Measurements from ENCODE around the gene HOXA5. TPM values are rescaled to one million over a fixed set of nuclear protein-coding genes. Genes with fewer than 3 reads are reported as not detected.
A peak's percentile ranks its signal among the peaks of the same experiment; 100 is the strongest.

The HOXA5 gene
- total RNA-seq, 1 experiment from 2014 or later: not detected

DNA sequence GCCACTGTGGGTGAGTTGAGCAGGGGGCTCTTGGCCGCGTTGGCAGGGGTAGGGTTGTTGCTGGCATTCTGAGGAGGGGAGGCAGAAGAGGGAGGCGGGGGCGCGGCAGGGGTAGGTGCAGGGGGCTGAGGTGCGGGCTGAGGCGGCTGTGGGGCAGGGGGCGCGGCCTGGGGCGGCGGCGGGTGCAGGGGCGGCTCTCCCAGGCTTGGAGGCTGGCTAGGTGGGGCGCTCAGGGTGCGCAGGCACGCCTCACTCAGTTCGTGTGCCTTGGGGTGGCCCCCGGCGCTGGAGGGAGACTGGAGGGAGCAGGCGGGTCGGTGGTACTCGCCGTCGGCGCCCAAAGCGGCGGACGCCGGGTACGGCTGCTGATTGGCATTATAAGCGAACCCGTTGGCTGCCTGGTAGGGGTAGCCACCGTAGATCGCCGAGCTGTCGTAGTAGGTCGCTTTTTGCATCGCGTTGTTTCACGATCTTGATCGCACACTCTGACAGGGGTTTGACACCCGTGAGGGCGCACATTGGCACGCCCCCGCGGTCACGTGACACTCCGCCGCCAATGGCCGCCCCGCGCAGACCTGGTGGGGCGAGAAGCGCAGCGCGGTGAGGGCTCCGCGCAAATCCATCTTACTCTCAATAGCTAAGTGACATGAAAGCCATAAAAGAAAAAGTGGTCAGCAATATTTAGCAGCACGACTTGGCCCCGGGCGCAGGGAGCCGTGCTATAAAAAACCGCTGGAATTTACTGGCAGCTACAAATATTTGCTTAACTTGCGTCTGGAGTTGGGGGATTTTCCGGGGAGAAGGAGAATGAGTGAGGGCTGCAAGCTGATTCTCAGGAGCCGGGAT lies 33.1 kb downstream of the HOXA5 start:
- Histone ChIP-seq H3K79me1 (ENCODE audit: insufficient read depth, low read depth, low read length, poor library complexity, severe bottlenecking) (no peaks in the 10 kb centered on the region), H3K23ac (ENCODE audit: insufficient read length, low read depth, low read length) (no peak overlapping the region), H3K56ac (ENCODE audit: insufficient read length, low read depth, low read length) (no peak overlapping the region), H3K79me2 (ENCODE audit: insufficient read depth, low read length) (no peaks in the 10 kb centered on the region), H2BK20ac (ENCODE audit: low read depth, low read length, poor library complexity, severe bottlenecking) (no peak overlapping the region), H3K27ac (ENCODE audit: insufficient read length, low read depth, low read length) (no peak overlapping the region), H3K4ac (ENCODE audit: low read depth, low read length) (no peak overlapping the region), H2AK5ac (ENCODE audit: insufficient read length, low read length) (no peak overlapping the region), H4K8ac (replicated peaks; ENCODE audit: insufficient read length, low read depth, low read length) (no peak overlapping the region), H3K18ac (ENCODE audit: insufficient read length, low read depth, low read length) (no peak overlapping the region), H4K91ac (ENCODE audit: insufficient read length, low read depth, low read length) (no peak overlapping the region), H3K9me3 (ENCODE audit: control insufficient read depth, low read depth, low read length) (no peaks in the 10 kb centered on the region), H3K14ac (ENCODE audit: insufficient read depth, low read length) (no peak overlapping the region), H3T11ph (ENCODE audit: low read length) (no peak overlapping the region), H3K4me1 (ENCODE audit: insufficient read depth, low read length) (no peaks in the 10 kb centered on the region), H2BK12ac (ENCODE audit: insufficient read length, low read depth, low read length) (no peak overlapping the region), H3K9ac (ENCODE audit: extremely low read depth, insufficient read length, low read length) (no peak overlapping the region), H3K23me2 (ENCODE audit: insufficient read length, low read depth, low read length, poor library complexity, severe bottlenecking) (peaks cover 3% of the 10 kb centered on the region), H2BK15ac (ENCODE audit: low read depth, low read length) (no peak overlapping the region), H2BK120ac (ENCODE audit: low read depth, low read length, poor library complexity, severe bottlenecking) (no peak overlapping the region), H4K5ac (ENCODE audit: insufficient read length, low read depth, low read length) (no peak overlapping the region), H3K4me2 (ENCODE audit: insufficient read depth, insufficient read length, low read length) (peak overlapping the region; percentile 37), H2AFZ (ENCODE audit: low read length) (no peak overlapping the region), H2BK5ac (ENCODE audit: insufficient read length, low read length) (no peak overlapping the region), H3K27me3 (ENCODE audit: insufficient read depth, low read length) (peaks cover 96% of the 10 kb centered on the region), H4K20me1 (ENCODE audit: control insufficient read depth, insufficient read depth, insufficient read length) (peaks cover 2% of the 10 kb centered on the region)
- Mint-ChIP-seq H3K27ac (no peak overlapping the region), H3K4me1 (peaks cover 10 to 24% of the 10 kb centered on the region in 2 experiments), H3K4me3 (peak overlapping the region; percentile 31 to 71), H3K27me3 (ENCODE audit: low read depth) (peaks cover 98% of the 10 kb centered on the region), H3K9me3 (peaks cover 0 to 3% of the 10 kb centered on the region in 2 experiments; a peak in 3 of 5 replicates), H3K36me3 (ENCODE audit: insufficient read depth in 1 of 3, low read depth in 3 of 3) (no peaks in the 10 kb centered on the region; a peak in 1 of 7 replicates)
- TF ChIP-seq, protein P1, sequence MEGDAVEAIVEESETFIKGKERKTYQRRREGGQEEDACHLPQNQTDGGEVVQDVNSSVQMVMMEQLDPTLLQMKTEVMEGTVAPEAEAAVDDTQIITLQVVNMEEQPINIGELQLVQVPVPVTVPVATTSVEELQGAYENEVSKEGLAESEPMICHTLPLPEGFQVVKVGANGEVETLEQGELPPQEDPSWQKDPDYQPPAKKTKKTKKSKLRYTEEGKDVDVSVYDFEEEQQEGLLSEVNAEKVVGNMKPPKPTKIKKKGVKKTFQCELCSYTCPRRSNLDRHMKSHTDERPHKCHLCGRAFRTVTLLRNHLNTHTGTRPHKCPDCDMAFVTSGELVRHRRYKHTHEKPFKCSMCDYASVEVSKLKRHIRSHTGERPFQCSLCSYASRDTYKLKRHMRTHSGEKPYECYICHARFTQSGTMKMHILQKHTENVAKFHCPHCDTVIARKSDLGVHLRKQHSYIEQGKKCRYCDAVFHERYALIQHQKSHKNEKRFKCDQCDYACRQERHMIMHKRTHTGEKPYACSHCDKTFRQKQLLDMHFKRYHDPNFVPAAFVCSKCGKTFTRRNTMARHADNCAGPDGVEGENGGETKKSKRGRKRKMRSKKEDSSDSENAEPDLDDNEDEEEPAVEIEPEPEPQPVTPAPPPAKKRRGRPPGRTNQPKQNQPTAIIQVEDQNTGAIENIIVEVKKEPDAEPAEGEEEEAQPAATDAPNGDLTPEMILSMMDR (conservative IDR thresholded peaks at IDR 0.05): no peak
- DNase-seq: peak; percentile 71
- no CpG with 5 or more reads among the region's 66 CpGs for WGBS (ENCODE audit: extremely low coverage, insufficient read length, low lambda C conversion rate)

Data from H9 (cell line).